ENCODE measurements around the gene ERC1.

Gene ERC1

GRCh38 chr12:1517734-1518525 lies 526.9 kb downstream of the ERC1 start:
- ATAC-seq (ENCODE audit: low read depth) = no peak
- H3K27ac ChIP-seq (ENCODE audit: poor library complexity, severe bottlenecking) = peak overlapping the region; percentile 60

GRCh38 chr12:1518591-1519516 lies 527.8 kb downstream of the ERC1 start:
- no peak for TF ChIP-seq CTCF (IDR thresholded peaks at IDR 0.05; ENCODE audit: poor library complexity, severe bottlenecking)
- no peaks in the 10 kb centered on the region for H3K36me3 ChIP-seq (ENCODE audit: low read depth)
- H3K27ac ChIP-seq (ENCODE audit: poor library complexity, severe bottlenecking) = peak overlapping the region; percentile 60
- H3K4me1 ChIP-seq (ENCODE audit: insufficient read depth, poor library complexity, severe bottlenecking) = peaks cover 23% of the 10 kb centered on the region
- no peaks in the 10 kb centered on the region for H3K27me3 ChIP-seq (ENCODE audit: insufficient read depth, poor library complexity, severe bottlenecking)
- DNase-seq (ENCODE audit: low spot score) (peak; percentile 78), ATAC-seq (ENCODE audit: low read depth) (peak; percentile 88)
- H3K4me3 ChIP-seq (ENCODE audit: severe bottlenecking) = peak overlapping the region; percentile 4
- H3K9me3 ChIP-seq (ENCODE audit: severe bottlenecking) = no peaks in the 10 kb centered on the region

More at GRCh38 chr12:1517734-1518525, 526.9 kb downstream of the ERC1 start:
- H3K36me3 ChIP-seq (ENCODE audit: low read depth) = no peaks in the 10 kb centered on the region
- H3K27me3 ChIP-seq (ENCODE audit: insufficient read depth, poor library complexity, severe bottlenecking) = no peaks in the 10 kb centered on the region
- H3K4me3 ChIP-seq (ENCODE audit: severe bottlenecking) = no peak overlapping the region
- H3K4me1 ChIP-seq (ENCODE audit: insufficient read depth, poor library complexity, severe bottlenecking) = peaks cover 23% of the 10 kb centered on the region
- DNase-seq (ENCODE audit: low spot score) = peak; percentile 31
- H3K9me3 ChIP-seq (ENCODE audit: severe bottlenecking) = no peaks in the 10 kb centered on the region
- TF ChIP-seq CTCF (IDR thresholded peaks at IDR 0.05; ENCODE audit: poor library complexity, severe bottlenecking) = no peak

GRCh38 chr12:1519642-1520041 lies 528.6 kb downstream of the ERC1 start:
- TF ChIP-seq CTCF (IDR thresholded peaks at IDR 0.05; ENCODE audit: poor library complexity, severe bottlenecking) = no peak
- ATAC-seq (ENCODE audit: low read depth) = peak; percentile 14; the same call in 2 of the 3 replicates
- no peak overlapping the region for H3K4me3 ChIP-seq (ENCODE audit: severe bottlenecking)

GRCh38 chr12:1523046-1523445 lies 532.0 kb downstream of the ERC1 start:
- H3K36me3 ChIP-seq (ENCODE audit: low read depth) = no peaks in the 10 kb centered on the region
- no peak for TF ChIP-seq CTCF (IDR thresholded peaks at IDR 0.05; ENCODE audit: poor library complexity, severe bottlenecking)
- H3K4me3 ChIP-seq (ENCODE audit: severe bottlenecking) = no peak overlapping the region
- H3K9me3 ChIP-seq (ENCODE audit: severe bottlenecking) = no peaks in the 10 kb centered on the region
- no peaks in the 10 kb centered on the region for H3K27me3 ChIP-seq (ENCODE audit: insufficient read depth, poor library complexity, severe bottlenecking)
- H3K27ac ChIP-seq (ENCODE audit: poor library complexity, severe bottlenecking) = no peak overlapping the region
- ATAC-seq (ENCODE audit: low read depth) (no peak), DNase-seq (ENCODE audit: low spot score) (peak; percentile 51)
- H3K4me1 ChIP-seq (ENCODE audit: insufficient read depth, poor library complexity, severe bottlenecking) = peaks cover 18% of the 10 kb centered on the region

More at GRCh38 chr12:1519642-1520041, 528.6 kb downstream of the ERC1 start:
- DNase-seq (ENCODE audit: low spot score) = peak; percentile 59
- H3K4me1 ChIP-seq (ENCODE audit: insufficient read depth, poor library complexity, severe bottlenecking) = peaks cover 23% of the 10 kb centered on the region
- no peaks in the 10 kb centered on the region for H3K36me3 ChIP-seq (ENCODE audit: low read depth)
- no peaks in the 10 kb centered on the region for H3K27me3 ChIP-seq (ENCODE audit: insufficient read depth, poor library complexity, severe bottlenecking)
- H3K9me3 ChIP-seq (ENCODE audit: severe bottlenecking) = no peaks in the 10 kb centered on the region
- peak overlapping the region; percentile 60 for H3K27ac ChIP-seq (ENCODE audit: poor library complexity, severe bottlenecking)

Data from RWPE2 (cell line).